ENCODE data around the gene WWOX. TPM values are rescaled to one million over a fixed set of nuclear protein-coding genes. Genes with fewer than 3 reads are reported as not detected.

The WWOX gene
- total and polyA plus RNA-seq, 3 experiments from 2014 or later, result 17.2 to 18.6 (median 18.2) TPM

- Histone ChIP-seq H3K27ac (ENCODE audit: low read depth, low read length) (no peak overlapping the region), H3K4me1 (ENCODE audit: insufficient read depth, low read length) (peaks cover 7% of the 10 kb centered on the region), H3K27me3 (ENCODE audit: insufficient read depth, low read length, poor library complexity, severe bottlenecking) (no peaks in the 10 kb centered on the region), H3K4me3 (ENCODE audit: low read length) (no peak overlapping the region), H3K9me3 (ENCODE audit: low read length) (no peaks in the 10 kb centered on the region), H3K36me3 (ENCODE audit: insufficient read depth, low read length) (no peaks in the 10 kb centered on the region)
- H3K9me3 Mint-ChIP-seq, result no peaks in the 10 kb centered on the region
- H3K4me1 Mint-ChIP-seq, result peaks cover 0 to 18% (median 12%) of the 10 kb centered on the region in 3 donors
- H3K36me3 Mint-ChIP-seq, result peaks cover 3 to 14% (median 6%) of the 10 kb centered on the region in 3 donors
- CTCF ChIA-PET, result interaction anchor here (0.9 to 1.7 kb wide), 2 partner anchors 10 to 842 kb away, joined by 3 to 6 read pairs; no protein-coding TSS in a partner anchor
- DNase-seq, result no peak
- POLR2A ChIA-PET, result no interaction called here
- no peak overlapping the region for H3K27ac Mint-ChIP-seq
- H3K27me3 Mint-ChIP-seq, result peaks cover 0 to 2% of the 10 kb centered on the region in 2 donors
- H3K4me3 Mint-ChIP-seq, result no peak overlapping the region
Observed at GRCh38 chr16:78759596-78759995, 660.1 kb downstream of the WWOX start.

GRCh38 chr16:78760611-78761010 is 661.2 kb downstream of the WWOX start:
- Mint-ChIP-seq H3K27me3 (peaks cover 0 to 2% of the 10 kb centered on the region in 2 donors), H3K36me3 (peaks cover 3 to 12% (median 6%) of the 10 kb centered on the region in 3 donors), H3K9me3 (no peaks in the 10 kb centered on the region), H3K4me3 (no peak overlapping the region), H3K4me1 (peaks cover 2 to 18% (median 13%) of the 10 kb centered on the region in 3 donors), H3K27ac (no peak overlapping the region)
- Histone ChIP-seq H3K9me3 (ENCODE audit: low read length) (no peaks in the 10 kb centered on the region), H3K4me1 (ENCODE audit: insufficient read depth, low read length) (peaks cover 7% of the 10 kb centered on the region), H3K27me3 (ENCODE audit: insufficient read depth, low read length, poor library complexity, severe bottlenecking) (no peaks in the 10 kb centered on the region), H3K27ac (ENCODE audit: low read depth, low read length) (no peak overlapping the region), H3K36me3 (ENCODE audit: insufficient read depth, low read length) (no peaks in the 10 kb centered on the region), H3K4me3 (ENCODE audit: low read length) (no peak overlapping the region)
- ChIA-PET POLR2A (no interaction called here), CTCF (interaction anchor here (0.9 to 1.7 kb wide), 3 partner anchors 9 to 841 kb away, joined by 3 to 6 read pairs (median 3); no protein-coding TSS in a partner anchor)
- no peak for DNase-seq

- H3K4me3 ChIP-seq (ENCODE audit: low read length), result no peak overlapping the region
- Mint-ChIP-seq H3K27ac (no peak overlapping the region), H3K4me3 (no peak overlapping the region), H3K36me3 (peaks cover 3 to 7% (median 5%) of the 10 kb centered on the region in 3 donors), H3K9me3 (no peaks in the 10 kb centered on the region), H3K4me1 (peaks cover 8 to 22% (median 16%) of the 10 kb centered on the region in 3 donors), H3K27me3 (peaks cover 0 to 2% of the 10 kb centered on the region in 2 donors)
- no peak overlapping the region for H3K27ac ChIP-seq (ENCODE audit: low read depth, low read length)
- H3K36me3 ChIP-seq (ENCODE audit: insufficient read depth, low read length), result no peaks in the 10 kb centered on the region
- H3K27me3 ChIP-seq (ENCODE audit: insufficient read depth, low read length, poor library complexity, severe bottlenecking), result no peaks in the 10 kb centered on the region
- DNase-seq, result no peak
- peaks cover 7% of the 10 kb centered on the region for H3K4me1 ChIP-seq (ENCODE audit: insufficient read depth, low read length)
- H3K9me3 ChIP-seq (ENCODE audit: low read length), result no peaks in the 10 kb centered on the region
- POLR2A ChIA-PET, result no interaction called here
- CTCF ChIA-PET, result interaction anchor here (1.0 to 1.7 kb wide), 3 partner anchors 9 to 260 kb away, joined by 3 to 6 read pairs (median 3); no protein-coding TSS in a partner anchor
Observed at GRCh38 chr16:78761427-78761826, 662.0 kb downstream of the WWOX start.

GRCh38 chr16:78762222-78762621 is 662.8 kb downstream of the WWOX start:
- Mint-ChIP-seq H3K36me3 (peaks cover 3 to 5% (median 4%) of the 10 kb centered on the region in 3 donors), H3K9me3 (no peaks in the 10 kb centered on the region), H3K27ac (no peak overlapping the region), H3K4me1 (peaks cover 9 to 22% (median 16%) of the 10 kb centered on the region in 3 donors), H3K27me3 (peaks cover 0 to 2% of the 10 kb centered on the region in 2 donors), H3K4me3 (no peak overlapping the region)
- ChIA-PET POLR2A (no interaction called here), CTCF (interaction anchor here (0.6 to 1.0 kb wide), 2 partner anchors 9 to 10 kb away, joined by 3 read pairs; no protein-coding TSS in a partner anchor)
- no peaks in the 10 kb centered on the region for H3K36me3 ChIP-seq (ENCODE audit: insufficient read depth, low read length)
- H3K4me1 ChIP-seq (ENCODE audit: insufficient read depth, low read length), result peaks cover 7% of the 10 kb centered on the region
- no peak for DNase-seq
- H3K9me3 ChIP-seq (ENCODE audit: low read length), result no peaks in the 10 kb centered on the region
- no peak overlapping the region for H3K4me3 ChIP-seq (ENCODE audit: low read length)
- H3K27me3 ChIP-seq (ENCODE audit: insufficient read depth, low read length, poor library complexity, severe bottlenecking), result no peaks in the 10 kb centered on the region
- H3K27ac ChIP-seq (ENCODE audit: low read depth, low read length), result no peak overlapping the region

DNA sequence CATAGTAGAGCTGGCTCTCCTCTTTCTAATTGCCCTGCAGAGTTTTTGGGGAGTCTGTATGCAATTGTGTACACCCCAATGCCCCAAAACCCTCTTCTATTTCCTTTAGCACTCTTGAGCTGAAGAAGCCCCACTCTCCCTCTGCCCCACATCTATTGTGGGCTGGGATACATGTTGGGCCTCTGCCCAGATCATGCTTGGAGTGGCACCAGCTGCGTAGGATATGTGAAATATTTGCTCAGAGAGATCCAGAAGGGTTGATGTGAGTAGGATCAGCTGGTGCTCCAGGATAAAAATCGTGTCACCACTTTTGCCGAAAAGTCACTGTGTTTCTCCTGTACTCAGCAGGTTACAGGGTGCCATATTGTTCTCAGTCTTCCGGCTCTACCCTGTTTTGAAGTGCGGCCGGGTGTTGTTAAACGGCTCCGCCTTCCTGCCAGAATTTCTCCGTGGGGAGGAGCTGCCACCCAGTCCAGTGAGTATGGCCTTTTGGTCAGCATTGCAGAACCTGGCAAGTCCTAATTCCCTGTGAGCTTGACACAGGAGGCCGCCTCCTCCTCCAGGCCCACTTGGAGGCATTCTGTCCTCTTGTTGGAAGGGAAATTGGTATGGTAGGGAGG is 664.5 kb downstream of the WWOX start:
- Mint-ChIP-seq H3K27ac (no peak overlapping the region), H3K4me3 (peak overlapping the region in 1 of 7 donors; percentile 41), H3K4me1 (peaks cover 24 to 31% (median 24%) of the 10 kb centered on the region in 3 donors), H3K36me3 (peaks cover 1 to 4% (median 3%) of the 10 kb centered on the region in 3 donors), H3K9me3 (no peaks in the 10 kb centered on the region), H3K27me3 (peaks cover 0 to 2% of the 10 kb centered on the region in 2 donors)
- H3K9me3 ChIP-seq (ENCODE audit: low read length), result no peaks in the 10 kb centered on the region
- H3K27me3 ChIP-seq (ENCODE audit: insufficient read depth, low read length, poor library complexity, severe bottlenecking), result no peaks in the 10 kb centered on the region
- no peak overlapping the region for H3K4me3 ChIP-seq (ENCODE audit: low read length)
- no peaks in the 10 kb centered on the region for H3K36me3 ChIP-seq (ENCODE audit: insufficient read depth, low read length)
- CTCF ChIA-PET, result no interaction called here
- H3K27ac ChIP-seq (ENCODE audit: low read depth, low read length), result no peak overlapping the region
- peaks cover 9% of the 10 kb centered on the region for H3K4me1 ChIP-seq (ENCODE audit: insufficient read depth, low read length)
- no peak for DNase-seq
- POLR2A ChIA-PET, result no interaction called here

DNA sequence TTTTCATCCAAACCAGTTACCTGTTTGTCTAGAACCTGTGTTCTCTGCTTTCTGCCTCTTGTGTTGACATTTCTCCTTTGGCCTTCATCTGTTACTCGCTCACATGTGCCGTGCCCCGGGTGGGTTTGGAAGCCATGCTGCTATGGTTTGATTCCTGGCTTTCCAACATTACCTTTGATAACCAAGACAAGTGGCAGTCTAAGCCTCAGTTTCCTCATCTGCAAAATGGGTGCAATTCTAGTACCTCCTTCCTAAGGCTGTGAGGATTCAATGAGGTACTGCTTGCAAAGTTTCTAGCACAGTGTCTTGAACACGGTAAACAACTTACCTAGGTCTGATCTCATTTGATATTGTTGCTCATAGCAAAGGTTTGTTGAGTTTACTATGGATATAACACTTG is 665.0 kb downstream of the WWOX start:
- Histone ChIP-seq H3K9me3 (ENCODE audit: low read length) (no peaks in the 10 kb centered on the region), H3K27ac (ENCODE audit: low read depth, low read length) (no peak overlapping the region), H3K27me3 (ENCODE audit: insufficient read depth, low read length, poor library complexity, severe bottlenecking) (no peaks in the 10 kb centered on the region), H3K4me3 (ENCODE audit: low read length) (no peak overlapping the region), H3K36me3 (ENCODE audit: insufficient read depth, low read length) (no peaks in the 10 kb centered on the region), H3K4me1 (ENCODE audit: insufficient read depth, low read length) (peaks cover 11% of the 10 kb centered on the region)
- ChIA-PET POLR2A (no interaction called here), CTCF (no interaction called here)
- Mint-ChIP-seq H3K9me3 (no peaks in the 10 kb centered on the region), H3K4me1 (peaks cover 23 to 33% (median 30%) of the 10 kb centered on the region in 3 donors), H3K36me3 (peaks cover 1 to 4% (median 3%) of the 10 kb centered on the region in 3 donors), H3K27me3 (peaks cover 0 to 2% of the 10 kb centered on the region in 2 donors), H3K27ac (peak overlapping the region in 1 of 8 donors; percentile 75), H3K4me3 (no peak overlapping the region)
- DNase-seq, result no peak

- H3K4me3 ChIP-seq (ENCODE audit: low read length), result no peak overlapping the region
Observed at GRCh38 chr16:78768226-78768625, 668.8 kb downstream of the WWOX start.

DNA sequence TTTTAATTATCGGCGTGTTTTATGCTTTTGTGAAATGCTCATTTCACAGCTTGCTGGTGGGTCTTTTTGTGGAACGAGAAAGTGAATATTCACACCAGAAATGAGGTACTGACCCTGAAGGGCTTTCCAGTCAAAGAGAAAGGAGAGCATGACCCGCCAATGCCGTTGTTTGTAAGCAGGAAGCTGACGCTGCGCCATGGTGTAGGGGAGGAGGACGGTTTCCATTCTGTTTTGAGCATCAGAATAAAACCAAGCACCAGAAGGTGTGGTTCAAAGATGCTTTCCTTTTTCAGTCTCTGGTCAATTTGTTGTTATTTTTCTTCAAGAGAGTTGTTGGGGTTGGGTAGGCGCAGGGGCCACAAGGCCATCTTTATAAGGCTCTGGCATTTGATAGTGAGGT is 669.3 kb downstream of the WWOX start:
- Histone ChIP-seq H3K27me3 (ENCODE audit: insufficient read depth, low read length, poor library complexity, severe bottlenecking) (no peaks in the 10 kb centered on the region), H3K9me3 (ENCODE audit: low read length) (no peaks in the 10 kb centered on the region), H3K27ac (ENCODE audit: low read depth, low read length) (peak overlapping the region; percentile 20), H3K4me3 (ENCODE audit: low read length) (peak overlapping the region; percentile 49), H3K4me1 (ENCODE audit: insufficient read depth, low read length) (peaks cover 9% of the 10 kb centered on the region), H3K36me3 (ENCODE audit: insufficient read depth, low read length) (no peaks in the 10 kb centered on the region)
- Mint-ChIP-seq H3K4me1 (peaks cover 30 to 48% (median 33%) of the 10 kb centered on the region in 3 donors), H3K4me3 (peak overlapping the region; percentile 58 to 85 (median 76)), H3K36me3 (peaks cover under 1 to 9% (median 1%) of the 10 kb centered on the region in 3 donors), H3K27ac (peak overlapping the region; percentile 51 to 85 (median 74)), H3K27me3 (peaks cover 2 to 4% of the 10 kb centered on the region in 2 donors), H3K9me3 (no peaks in the 10 kb centered on the region)
- DNase-seq, result peak in 2 of 5 donors; percentile 9 to 11
- ChIA-PET CTCF (interaction anchor here (0.7 to 5.0 kb wide), 6 partner anchors 12 to 833 kb away, joined by 3 to 35 read pairs (median 4); no protein-coding TSS in a partner anchor), POLR2A (interaction anchor here (1.3 kb wide), 1 partner anchor 20 kb away, joined by 3 read pairs; no protein-coding TSS in a partner anchor)

More at GRCh38 chr16:78768226-78768625, 668.8 kb downstream of the WWOX start:
- peaks cover 9% of the 10 kb centered on the region for H3K4me1 ChIP-seq (ENCODE audit: insufficient read depth, low read length)
- DNase-seq, result no peak
- peak overlapping the region in 6 of 7 donors; percentile 55 to 85 (median 70) for H3K4me3 Mint-ChIP-seq
- H3K27ac Mint-ChIP-seq, result peak overlapping the region in 7 of 8 donors; percentile 51 to 86 (median 79)
- no peaks in the 10 kb centered on the region for H3K9me3 ChIP-seq (ENCODE audit: low read length)
- ChIA-PET POLR2A (interaction anchor here (0.7 to 1.3 kb wide), 4 partner anchors 20 to 612 kb away, joined by 3 to 19 read pairs (median 8); no protein-coding TSS in a partner anchor), CTCF (interaction anchor here (0.7 to 4.0 kb wide), 5 partner anchors 11 to 834 kb away, joined by 3 to 24 read pairs (median 3); no protein-coding TSS in a partner anchor)
- peaks cover 32 to 44% (median 36%) of the 10 kb centered on the region in 3 donors for H3K4me1 Mint-ChIP-seq
- H3K36me3 Mint-ChIP-seq, result peaks cover 1 to 9% (median 4%) of the 10 kb centered on the region in 3 donors
- H3K9me3 Mint-ChIP-seq, result no peaks in the 10 kb centered on the region
- H3K27me3 ChIP-seq (ENCODE audit: insufficient read depth, low read length, poor library complexity, severe bottlenecking), result no peaks in the 10 kb centered on the region
- H3K27ac ChIP-seq (ENCODE audit: low read depth, low read length), result peak overlapping the region; percentile 20
- H3K36me3 ChIP-seq (ENCODE audit: insufficient read depth, low read length), result no peaks in the 10 kb centered on the region
- H3K27me3 Mint-ChIP-seq, result peaks cover 0 to 4% of the 10 kb centered on the region in 2 donors
